NCI-H524 (cell line): ENCODE measurements around the gene EPB41L1.
A peak's percentile ranks its signal among the peaks of the same experiment; 100 is the strongest.

Source experiments
- DNase-seq, 2 experiments: peaks; one replicate each; lab custom pipeline; 2025; lab: John Stamatoyannopoulos, UW

The EPB41L1 gene

DNA sequence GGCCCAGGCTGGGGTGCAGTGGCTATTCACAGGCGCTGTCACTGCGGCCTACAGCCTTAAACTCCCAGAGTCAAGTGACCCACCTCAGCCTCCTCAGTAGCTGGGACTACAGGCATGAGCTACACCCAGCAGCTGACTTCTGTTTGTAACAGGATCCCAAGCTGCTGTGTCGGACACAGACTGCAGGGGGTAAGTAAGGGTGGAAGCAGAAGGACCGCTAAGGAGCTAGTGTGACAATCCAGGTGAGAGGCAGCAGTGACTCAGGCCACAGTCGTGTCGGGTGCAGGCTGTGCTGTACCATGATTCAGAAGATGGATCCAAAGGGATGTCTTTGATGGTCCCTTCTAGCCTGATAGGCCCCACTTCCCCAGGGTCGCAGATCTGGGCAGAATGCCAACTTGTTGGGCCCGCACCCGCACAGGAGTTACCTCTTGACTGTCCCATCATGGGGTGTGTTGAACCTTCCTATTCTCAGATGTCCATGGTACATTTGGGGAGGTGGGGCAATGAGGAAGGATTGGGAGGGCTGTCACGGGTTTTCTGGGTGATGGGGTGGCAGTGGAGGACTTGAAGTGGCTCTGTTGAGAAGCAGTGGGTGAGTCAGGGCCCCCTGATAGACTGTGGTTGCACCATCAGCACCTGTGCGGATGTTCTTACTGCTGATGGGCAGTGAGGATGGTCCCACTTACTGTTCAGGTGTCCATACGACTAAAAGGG lies 107.0 kb downstream of the EPB41L1 start:
- no peak for DNase-seq

DNA sequence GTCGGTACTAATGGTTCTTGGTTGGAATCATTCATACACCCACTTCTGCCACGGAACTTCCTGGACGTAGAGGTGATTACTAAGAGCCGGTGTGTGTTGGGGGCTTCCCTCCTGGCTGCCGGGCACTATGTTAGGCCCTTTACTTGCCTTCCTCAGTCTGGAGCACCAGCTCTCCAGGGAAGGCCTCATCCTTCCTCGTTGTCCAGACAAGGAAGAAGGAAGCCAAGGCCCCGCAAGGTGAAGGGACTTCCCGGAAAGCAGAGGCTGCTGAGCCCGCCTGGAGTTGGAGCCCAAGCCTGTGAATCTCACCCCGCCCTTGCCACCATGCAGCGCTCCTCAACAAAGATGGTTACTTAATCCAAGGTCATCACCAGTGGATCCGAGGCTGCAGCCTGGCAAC lies 107.9 kb downstream of the EPB41L1 start:
- no peak for DNase-seq

DNA sequence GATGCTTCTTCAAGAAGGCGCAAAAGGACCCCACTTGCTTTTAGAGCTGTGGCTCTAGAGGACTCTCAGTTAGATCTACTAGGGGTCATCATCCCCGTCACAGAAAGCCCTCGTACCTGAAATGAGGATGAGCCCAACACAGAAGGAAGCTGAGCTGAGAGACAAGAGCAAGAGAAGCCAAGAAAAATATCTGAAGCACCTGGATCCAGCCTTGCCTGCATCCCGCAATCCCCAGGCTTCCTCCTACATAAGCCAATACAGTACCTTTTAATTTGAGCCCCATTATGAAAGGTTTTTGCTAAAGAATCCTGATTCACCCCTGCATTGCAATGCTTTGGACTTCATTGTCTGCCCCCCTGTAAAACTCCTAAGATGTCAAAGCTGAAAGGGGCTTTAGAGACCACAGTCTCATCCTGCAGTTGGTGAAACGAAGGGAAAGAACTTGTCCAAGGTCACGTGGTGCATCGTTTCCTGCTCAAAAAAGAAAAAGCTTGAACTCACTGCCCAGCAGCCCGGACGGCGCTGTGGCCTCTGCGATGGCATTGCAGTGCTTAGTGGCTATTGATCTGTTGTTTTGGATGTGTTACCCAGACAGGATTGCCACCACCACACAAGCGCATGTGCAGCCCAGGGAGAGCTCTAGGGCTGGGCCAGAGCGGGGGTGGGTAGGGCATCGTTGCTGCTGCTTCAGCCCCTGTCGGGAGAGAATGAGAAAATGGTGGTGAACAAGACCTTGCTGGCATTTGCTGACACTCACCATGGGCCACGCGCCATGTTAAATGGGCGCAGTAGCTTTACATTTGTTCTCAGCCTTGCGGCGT lies 110.1 kb downstream of the EPB41L1 start:
- no peak for DNase-seq

DNA sequence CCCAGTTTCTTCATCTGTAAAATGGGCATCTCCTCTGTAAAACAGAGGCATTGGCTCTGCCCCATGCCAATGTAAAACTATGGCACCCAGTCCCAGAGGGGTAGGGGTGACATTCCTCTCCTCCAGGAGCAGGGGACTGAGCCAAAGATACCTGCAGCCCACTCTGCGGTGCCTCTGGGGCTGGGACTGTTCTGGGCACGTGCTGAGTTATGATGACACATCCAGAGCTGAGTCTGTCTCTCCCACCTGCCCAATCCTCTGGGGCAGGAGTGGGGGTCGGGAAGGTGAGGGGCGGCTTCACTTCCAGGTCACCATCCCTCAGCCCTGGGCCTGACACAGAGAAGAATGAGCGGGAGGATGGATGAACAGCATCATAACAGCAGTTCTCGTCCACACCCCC lies 111.6 kb downstream of the EPB41L1 start:
- DNase-seq = no peak

DNA sequence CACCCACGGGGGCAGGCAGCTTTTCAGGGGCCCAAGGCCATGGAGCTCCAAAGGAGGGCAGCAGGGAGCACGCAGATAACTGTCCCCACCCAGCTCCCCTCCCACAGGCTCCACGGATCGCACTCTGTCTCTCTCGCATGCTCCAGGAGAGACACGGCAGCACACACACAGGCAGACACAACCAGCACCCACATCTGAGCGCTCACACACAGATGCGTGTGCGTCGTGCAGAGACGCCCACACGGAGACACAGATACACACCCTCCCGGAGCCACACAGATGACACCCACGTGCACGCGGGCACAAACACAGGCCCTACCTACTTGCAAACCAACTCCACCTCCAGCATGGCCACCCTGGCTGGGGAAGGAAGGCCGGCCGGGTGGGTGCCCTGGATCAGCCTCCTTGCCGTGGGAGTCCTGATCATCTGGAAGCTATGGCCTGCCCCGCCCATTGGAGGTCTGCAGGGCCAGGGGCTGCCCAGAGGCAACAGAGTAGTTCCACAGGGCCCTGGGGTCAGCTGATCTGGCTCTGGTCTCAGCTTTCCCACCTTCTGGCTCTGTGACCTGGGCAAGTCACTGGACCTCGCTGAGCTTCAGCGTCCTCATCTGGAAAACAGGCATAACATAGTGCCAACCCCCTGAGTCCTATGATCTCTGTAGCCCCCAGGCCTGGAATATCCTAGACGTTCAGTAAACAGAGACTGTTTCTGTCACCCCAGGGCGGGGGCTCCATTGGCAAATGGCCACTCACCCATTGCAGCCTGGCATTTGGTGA lies 113.3 kb downstream of the EPB41L1 start:
- DNase-seq = no peak

DNA sequence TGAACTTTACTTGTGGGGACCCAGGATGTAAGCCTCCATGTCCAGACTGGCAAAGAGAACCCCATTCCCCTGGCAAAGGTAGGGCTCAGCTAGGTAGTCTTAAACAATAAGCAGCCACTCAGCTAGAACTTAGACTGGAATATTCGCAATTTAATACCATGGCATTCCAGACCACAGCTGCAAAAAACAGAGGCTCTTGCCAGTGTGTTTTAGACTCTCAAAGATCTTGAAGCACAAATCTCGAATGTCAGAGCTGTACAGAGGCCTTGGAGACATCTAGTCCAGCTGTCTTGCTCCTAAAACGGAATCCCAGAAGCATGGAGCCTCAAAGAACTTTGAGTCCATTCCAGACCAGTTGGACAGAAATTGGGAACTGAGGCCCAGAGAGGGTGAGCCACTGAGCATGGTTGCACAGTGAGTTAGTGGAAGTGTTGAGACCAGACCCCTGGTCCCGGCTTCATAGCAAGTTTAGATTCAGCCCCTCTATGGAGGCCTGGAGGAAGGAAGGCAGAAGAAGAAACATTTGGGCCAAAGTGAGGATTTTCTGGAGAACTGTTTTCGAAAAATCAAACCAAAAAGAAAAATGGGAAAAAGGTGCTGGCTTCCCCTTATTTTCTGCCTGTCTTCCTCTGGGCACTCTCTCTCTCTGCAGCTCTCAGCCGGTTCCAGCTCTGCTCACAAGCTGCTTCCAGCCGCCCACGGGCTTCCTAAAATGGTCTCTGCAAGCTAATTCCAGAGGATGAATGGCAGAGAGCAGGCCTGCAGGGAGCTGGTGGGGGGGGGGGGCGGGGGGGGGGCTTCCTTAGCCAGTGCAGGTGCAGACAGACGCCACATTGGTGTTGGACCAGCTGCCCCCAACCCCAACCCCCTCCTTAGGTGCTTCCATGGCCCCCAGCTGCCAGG lies 114.2 kb downstream of the EPB41L1 start:
- no peak for DNase-seq

DNA sequence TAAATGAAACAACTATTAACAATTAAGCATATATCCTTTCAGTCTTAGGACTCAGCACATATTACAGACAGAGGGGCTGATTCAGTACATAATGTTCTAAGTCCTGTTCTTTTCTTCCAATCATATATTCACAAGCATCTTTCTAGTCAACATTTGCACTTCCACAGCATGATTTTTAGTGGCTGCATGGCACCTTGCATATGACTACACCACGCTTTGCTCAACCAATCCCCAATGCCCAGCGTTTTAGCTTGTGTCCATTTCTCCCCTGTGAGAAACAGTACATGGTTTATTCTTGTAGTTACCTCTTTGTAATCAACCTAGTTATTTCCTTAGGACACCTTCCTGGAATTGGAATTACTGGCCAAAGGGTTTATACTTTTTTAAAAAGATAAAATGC lies 115.0 kb downstream of the EPB41L1 start:
- DNase-seq = no peak

DNA sequence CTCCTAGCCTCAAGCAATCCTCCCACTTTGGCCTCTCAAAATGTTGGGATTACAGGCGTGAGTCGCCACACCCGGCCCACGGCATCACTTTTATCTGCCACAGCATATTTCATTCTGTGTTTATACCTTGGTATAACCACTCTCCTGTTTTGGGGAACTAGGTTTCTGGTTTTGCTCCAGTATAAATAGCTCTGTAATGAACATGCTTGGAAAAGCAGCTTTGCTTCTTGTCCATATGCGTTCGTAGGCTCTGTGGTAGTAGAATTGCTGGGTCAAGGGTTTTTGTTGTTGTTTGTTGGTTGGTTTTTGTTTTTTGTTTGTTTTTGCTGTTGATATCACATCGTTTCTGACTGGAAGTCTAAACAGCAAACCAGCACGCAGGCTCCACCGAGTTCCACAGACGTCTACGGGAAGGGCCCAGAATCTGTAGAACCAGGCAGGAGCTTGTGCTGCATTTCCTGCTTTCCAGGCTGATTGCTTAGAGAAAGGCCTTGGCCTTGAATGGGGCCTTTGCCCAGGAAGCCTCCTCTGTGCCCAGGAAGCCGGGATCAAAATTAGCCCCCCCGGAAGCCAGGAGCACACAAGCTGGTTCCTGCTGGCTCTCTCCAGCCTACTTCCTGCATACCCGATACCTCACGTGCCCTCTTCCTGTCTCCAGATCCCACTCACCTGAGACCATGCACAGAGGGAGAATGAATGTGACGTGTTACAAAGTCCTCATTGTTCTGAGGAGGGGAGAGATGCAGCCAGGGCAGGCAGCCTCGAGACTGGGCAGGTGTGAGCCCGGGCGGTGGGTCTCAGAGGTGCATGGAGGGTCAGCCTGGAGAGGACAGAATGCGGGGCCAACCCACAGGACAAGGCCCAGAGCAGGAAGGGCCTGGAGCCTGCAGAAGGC lies 116.5 kb downstream of the EPB41L1 start:
- DNase-seq = no peak

DNA sequence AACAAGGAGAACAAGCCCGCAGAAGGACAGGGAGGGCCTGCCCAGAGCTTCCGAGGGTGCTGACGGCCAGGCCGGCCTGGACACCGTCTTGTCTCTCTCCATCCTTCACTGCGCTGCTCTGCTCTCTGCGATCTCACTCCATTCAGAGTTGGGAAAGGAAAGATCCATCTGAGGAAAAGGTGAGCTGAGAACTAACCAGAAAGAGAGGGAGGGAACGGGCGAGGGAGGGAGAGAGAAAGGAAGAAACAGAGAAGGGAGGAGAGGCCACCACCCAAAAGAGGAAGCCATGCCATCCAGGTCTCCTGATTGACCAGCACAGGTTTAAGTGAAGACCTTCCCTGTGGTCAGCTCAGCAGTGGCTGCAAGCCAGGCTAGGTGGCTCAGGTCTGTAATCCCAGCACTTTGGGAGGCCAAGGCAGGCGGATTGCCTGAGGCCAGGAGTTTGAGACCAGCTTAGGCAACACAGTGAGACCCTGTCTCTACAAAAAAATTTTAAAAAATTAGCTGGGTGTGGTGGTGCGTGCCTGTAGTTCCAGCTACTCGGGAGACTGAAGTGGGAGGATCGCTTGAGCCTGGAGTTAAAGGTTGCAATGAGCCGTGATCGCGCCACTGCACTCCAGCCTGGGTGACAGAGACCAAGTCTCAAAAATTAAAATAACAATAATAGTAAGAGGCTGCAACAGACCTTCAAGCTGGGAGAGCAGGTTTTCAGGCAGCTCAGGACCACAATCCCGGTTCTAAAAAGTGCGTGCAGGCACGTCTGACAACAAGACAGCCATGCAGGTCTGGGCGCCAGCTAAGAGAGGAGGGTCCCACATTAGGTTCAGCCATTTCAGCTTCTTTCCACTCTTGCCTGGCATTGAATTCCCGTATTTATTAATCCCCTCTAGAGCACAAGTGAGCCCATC lies 117.4 kb downstream of the EPB41L1 start:
- no peak for DNase-seq

DNA sequence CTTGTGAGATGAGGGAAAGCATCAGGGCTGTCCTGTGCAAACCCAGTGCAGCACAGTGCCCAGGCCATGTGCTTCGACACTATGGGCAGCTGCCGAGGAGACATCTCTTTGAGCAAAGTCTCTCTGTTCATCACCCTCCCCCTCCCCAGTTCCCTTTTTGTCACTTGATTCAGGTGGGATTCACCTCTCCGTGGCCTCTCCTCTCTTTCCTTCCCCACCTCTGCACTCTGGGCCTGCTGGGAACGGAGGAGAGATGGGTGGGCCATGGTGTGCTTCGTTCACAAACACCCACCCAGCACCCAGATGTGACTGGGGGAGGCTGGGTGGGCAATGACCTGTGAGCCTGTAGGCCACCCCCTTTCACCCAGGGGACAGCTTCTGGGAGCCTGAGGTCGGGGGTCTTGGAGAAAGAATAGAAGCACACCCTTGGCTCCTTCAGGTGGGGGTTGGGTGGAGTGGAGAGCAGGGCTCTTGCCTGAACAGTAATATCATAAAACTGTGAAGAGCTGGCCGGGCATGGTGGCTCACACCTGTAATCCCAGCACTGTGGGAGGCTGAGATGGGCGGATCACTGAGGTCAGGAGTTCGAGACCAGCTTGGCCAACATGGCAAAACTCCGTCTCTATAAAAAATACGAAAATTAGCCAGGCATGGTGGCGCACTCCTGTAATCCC lies 118.1 kb downstream of the EPB41L1 start:
- no peak for DNase-seq

DNA sequence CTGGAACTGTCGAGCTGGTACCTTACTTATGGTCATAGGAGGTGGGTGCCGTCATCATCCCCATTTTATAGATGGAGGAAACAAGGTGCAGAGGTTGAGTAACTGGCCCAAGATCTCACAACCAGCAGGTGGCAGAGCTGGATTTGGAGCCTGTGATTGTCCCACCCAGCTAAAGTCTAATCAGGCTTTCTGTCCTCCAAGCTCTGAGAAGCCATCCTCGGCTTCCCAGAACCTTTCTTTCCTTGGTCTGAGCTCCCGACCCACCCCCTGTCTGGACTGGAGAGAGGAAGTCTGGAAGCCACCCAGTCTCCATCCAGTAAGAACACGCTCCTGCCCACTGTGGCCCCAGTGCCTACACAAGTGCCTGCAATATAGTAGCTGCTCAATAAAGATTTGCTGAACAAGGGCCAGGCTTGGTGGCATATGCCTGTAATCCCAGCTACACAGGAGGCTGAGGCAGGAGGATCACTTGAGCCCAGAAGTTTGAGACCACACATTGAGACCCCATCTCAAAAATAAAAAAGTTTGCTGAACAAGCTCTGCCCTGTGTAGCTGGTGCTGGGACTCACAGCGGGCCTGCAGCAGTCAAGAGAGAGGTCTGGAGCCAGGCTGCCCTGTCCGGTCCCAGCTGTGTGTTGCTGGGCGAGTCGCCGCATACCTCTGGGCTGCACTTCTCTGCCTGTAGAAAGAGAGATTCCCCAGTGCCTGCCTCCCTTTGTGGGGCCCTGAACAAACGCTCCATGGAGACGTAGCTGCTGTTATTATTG lies 119.1 kb downstream of the EPB41L1 start:
- DNase-seq = peak in 1 of 2 experiments; percentile 35

DNA sequence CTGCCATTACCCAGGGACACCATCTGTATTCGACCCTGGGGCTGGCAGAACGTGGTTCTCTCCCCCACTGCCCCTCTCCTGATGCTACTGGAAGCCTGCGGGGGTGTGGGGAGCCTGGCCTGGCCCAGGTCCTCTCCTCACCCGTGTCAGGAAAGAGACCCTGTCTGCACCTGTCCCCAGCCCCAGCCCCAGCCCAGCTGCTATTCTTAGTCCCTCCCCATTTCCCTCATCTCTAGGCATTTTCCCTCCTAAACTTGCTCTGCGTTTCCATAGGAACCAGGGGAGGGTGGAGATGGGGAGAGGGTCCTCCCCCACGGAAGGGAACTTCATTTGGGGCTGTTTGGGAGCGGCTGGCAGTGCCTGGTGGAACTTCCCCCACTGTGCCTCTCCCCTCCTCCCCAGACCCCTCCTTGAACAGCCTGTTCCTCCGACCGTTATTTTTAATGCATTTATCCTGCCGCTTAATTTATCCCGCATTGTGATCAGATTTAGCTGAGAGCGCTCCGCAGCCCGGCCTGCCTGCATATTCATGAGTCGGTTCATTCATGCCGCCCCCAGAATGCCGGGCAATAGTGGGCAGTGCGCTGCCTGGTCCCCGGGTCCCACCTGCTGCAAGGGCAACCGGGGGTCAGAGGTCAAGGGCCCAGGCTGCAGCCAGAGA lies 119.8 kb downstream of the EPB41L1 start:
- DNase-seq = peak; percentile 11 to 46

DNA sequence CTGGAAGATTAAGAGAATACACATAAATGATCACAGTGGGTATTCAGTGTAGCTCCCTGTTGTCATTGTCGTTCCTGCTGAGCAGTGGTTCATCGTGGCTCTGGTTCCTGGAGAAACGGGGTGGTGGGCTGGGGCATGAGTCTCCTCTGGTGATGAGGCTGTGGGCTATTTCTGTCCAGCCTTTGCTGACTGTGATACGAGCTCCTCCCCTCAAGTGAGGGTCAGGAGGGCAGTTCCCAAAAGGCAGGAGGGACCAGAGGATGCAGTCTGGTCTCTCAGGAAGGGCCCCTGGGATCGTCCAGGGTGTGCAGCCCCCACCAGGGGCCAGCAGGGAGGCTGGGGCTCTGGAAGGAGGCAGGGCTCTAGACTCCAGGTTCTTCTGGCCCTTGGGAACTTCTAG lies 120.5 kb downstream of the EPB41L1 start:
- no peak for DNase-seq

DNA sequence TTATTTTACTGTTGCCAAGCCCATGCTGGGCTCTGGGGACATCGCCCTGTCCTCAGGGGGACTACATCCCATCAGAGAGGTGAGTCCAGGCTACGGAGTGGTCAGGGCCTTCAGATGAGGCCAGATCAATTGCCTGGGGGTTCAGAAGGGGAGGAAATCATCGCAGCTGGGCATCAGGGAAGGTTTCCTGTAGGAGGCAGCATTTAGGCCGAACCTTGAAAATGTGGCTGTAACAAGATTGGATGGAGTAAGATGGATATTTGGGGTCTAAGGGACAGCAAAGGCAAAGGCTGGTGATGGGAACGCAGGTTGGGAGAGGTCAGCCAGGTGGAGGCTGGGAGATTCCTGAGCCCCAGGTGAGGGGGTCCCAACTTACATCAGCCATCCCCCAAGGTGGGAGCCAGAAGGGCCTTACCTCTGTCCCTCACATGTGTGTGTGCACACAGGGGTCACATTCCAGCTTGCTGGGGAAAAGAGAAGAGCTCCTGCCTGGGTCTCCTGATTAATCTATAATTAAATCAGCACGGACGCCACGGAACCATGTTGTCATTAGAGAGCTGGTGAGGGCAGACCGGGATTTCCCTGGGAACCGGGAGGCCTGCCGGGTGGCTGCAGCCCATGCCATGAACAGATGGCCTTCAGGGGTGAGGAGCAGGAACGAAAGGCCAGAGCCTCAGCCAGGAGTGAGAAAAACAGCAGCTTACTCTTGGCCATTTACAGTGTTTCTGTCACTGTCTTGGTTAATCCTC lies 121.1 kb downstream of the EPB41L1 start:
- no peak for DNase-seq

DNA sequence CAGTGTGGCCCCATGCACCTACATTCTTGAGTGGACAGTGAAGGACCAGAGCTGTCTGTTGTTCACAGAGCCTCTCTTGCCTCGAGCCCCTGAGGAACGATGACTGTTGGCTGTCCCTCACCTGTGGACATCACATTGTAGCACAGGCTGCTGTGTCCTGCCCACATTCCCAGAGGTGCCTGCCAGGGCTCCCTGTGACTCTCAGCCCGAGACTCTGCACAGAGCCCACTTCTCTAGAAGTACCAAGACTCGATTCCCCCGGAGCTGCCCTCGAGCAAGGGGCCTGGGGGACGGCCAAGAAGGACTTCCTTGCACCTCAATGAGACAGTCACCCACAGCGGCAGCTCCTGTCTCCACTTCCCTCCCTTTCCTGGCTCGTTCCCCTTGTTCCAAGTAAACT lies 123.0 kb downstream of the EPB41L1 start:
- DNase-seq = no peak

DNA sequence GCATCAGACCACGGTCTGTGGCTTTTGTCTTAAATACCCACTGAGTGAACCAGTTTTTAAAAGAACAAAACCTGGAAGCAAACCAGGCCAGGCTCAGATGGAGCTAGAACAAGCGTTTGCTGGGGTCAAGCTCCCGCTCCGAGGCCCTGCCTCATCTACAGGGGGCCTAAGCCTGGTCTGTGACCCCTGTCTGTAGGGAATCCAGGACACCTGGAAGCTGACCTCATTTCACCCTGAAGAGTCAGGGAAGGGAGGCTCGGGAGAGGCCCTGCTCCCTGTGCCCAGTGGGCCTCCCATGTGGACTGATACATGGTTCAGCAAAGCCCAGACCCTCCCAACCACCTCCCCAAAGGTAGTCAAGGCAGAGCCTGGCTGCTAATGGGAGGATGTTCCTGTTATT lies 124.8 kb downstream of the EPB41L1 start:
- no peak for DNase-seq

DNA sequence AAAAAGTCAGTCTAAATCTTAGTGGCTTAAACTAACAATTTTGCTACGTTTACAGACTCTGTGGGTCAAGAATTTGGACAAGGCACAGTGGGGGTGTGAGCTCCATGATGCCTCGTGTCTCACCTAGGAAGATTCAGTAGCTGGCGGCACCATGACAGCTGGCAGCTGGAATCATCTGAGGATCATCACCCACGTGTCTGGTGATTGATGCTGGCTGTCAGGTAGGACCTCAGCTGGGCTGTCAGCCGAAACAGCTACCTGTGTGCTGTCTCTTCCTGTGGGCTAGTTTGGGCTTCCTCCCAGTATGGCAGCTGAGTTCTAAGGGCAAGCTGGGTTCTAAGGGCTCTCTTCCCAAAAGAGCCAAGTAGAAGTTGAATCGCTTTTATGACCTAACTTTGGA lies 125.2 kb downstream of the EPB41L1 start:
- DNase-seq = no peak
